Neural progenitor cell (in vitro differentiated cells): ENCODE measurements around the gene FRRS1. TPM values are rescaled to one million over a fixed set of nuclear protein-coding genes. Genes with fewer than 3 reads are reported as not detected.
A peak's percentile ranks its signal among the peaks of the same experiment; 100 is the strongest.

Source experiments
- DNase-seq: peaks from one replicate; pipeline ENCODE4 v3.0.0-alpha.2; 2016; ENCODE audit warnings: low spot score
- H2AFZ ChIP-seq: fragments of 200-600 bp; sonication (generic); replicated peaks from 2 replicates; pipeline ENCODE4 v1.6.1; 2016; ENCODE audit warnings: antibody characterized with exemption
- H3F3A ChIP-seq: fragments of 200-600 bp; sonication (generic); 2 replicates; pipeline ENCODE4 v1.6.1; 2016; ENCODE audit warnings: antibody characterized with exemption, low read depth
- H3K27ac ChIP-seq: fragments of 200-600 bp; sonication (generic); 2 replicates; pipeline ENCODE4 v1.5.1; 2016; ENCODE audit warnings: mild to moderate bottlenecking
- H3K27me3 ChIP-seq: fragments of 200-600 bp; sonication (generic); 2 replicates; pipeline ENCODE4 v1.6.1; 2016; ENCODE audit warnings: mild to moderate bottlenecking, moderate library complexity
- H3K36me3 ChIP-seq: fragments of 200-600 bp; sonication (generic); 2 replicates; pipeline ENCODE4 v1.5.1; 2016
- H3K4me1 ChIP-seq: fragments of 200-600 bp; sonication (generic); 2 replicates; pipeline ENCODE4 v1.6.1; 2016; ENCODE audit warnings: mixed run types
- H3K4me2 ChIP-seq: fragments of 200-600 bp; sonication (generic); 2 replicates; pipeline ENCODE4 v1.6.1; 2016
- H3K4me3 ChIP-seq: fragments of 200-600 bp; sonication (generic); 2 replicates; pipeline ENCODE4 v1.5.1; 2016
- H3K79me2 ChIP-seq: fragments of 200-600 bp; sonication (generic); 2 replicates; pipeline ENCODE4 v1.6.1; 2016; ENCODE audit warnings: low read depth
- H3K9ac ChIP-seq: fragments of 200-600 bp; sonication (generic); 2 replicates; pipeline ENCODE4 v1.6.1; 2016
- H3K9me3 ChIP-seq: fragments of 200-600 bp; sonication (generic); 2 replicates; pipeline ENCODE4 v1.5.1; 2016; ENCODE audit warnings: low read depth
- H4K20me1 ChIP-seq: fragments of 200-600 bp; sonication (generic); 2 replicates; pipeline ENCODE4 v1.6.1; 2016; ENCODE audit warnings: low read depth
- H3K27ac Mint-ChIP-seq: 3 replicates; pipeline ENCODE4 v1.8.0; 2021; ENCODE audit warnings: mixed read lengths
- H3K27me3 Mint-ChIP-seq: 2 replicates; pipeline ENCODE4 v1.8.0; 2022; ENCODE audit warnings: low read depth, mild to moderate bottlenecking, inconsistent platforms, moderate library complexity, mixed read lengths; ENCODE audit not compliant: insufficient read depth
- H3K36me3 Mint-ChIP-seq: 3 replicates; pipeline ENCODE4 v1.8.0; 2021; ENCODE audit warnings: mixed read lengths
- H3K4me1 Mint-ChIP-seq: 3 replicates; pipeline ENCODE4 v1.8.0; 2021; ENCODE audit warnings: mixed read lengths
- H3K4me3 Mint-ChIP-seq: 3 replicates; pipeline ENCODE4 v1.8.0; 2021; ENCODE audit warnings: mild to moderate bottlenecking, moderate library complexity, mixed read lengths
- H3K9me3 Mint-ChIP-seq: 3 replicates; pipeline ENCODE4 v1.8.0; 2020; ENCODE audit warnings: mixed read lengths
- CTCF ChIP-seq: fragments of 200-600 bp; sonication (generic); IDR thresholded peaks from 2 replicates; pipeline ENCODE4 v1.5.1; 2017; ENCODE audit warnings: antibody characterized with exemption, mild to moderate bottlenecking
- EZH2 ChIP-seq: fragments of 200-600 bp; sonication (generic); IDR thresholded peaks from 2 replicates; pipeline ENCODE4 v1.6.1; 2017; ENCODE audit warnings: antibody characterized with exemption, mild to moderate bottlenecking, moderate library complexity
- EZH2phosphoT487 ChIP-seq: fragments of 200-600 bp; sonication (generic); IDR thresholded peaks from 2 replicates; pipeline ENCODE4 v1.6.1; 2017; ENCODE audit warnings: antibody characterized with exemption
- total RNA-seq: library from RNA; depleted of rRNA; stranded (reverse); fragments of >200 nt; gene quantifications from 2 replicates; pipeline ENCODE4 v1.2.3, GENCODE V29; 2015; ENCODE audit warnings: low replicate concordance

The FRRS1 gene
- total RNA-seq, 1 donor from 2014 or later, result 5.1 TPM

DNA sequence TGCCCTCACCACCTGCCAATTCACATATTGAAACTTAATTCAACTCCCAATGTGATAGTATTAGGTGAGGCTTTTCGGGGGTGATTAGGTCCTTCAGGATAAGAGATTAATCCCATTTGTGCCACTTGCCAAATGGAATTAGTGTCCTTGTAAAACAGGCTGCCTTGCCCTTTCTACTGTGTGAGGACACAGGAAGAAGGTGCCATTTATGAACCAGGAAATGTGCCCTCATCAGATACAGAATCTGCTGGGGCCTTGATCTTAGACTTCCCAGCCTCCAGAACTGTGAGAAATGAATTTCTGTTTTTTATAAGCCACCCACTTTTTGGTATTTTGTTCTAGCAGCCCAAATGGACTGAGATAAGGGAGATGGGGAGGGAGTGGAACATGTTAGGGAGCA, 44.6 kb upstream of the FRRS1 start:
- no peak overlapping the region for H3K27ac ChIP-seq
- no peak overlapping the region for H3K4me3 Mint-ChIP-seq
- peaks cover 5% of the 10 kb centered on the region for H3F3A ChIP-seq
- peak overlapping the region; percentile 4 for H3K27ac Mint-ChIP-seq
- no peaks in the 10 kb centered on the region for H4K20me1 ChIP-seq
- H2AFZ ChIP-seq, result no peak overlapping the region
- TF ChIP-seq CTCF, result no peak
- no peak for TF ChIP-seq EZH2
- TF ChIP-seq EZH2phosphoT487, result no peak
- no peaks in the 10 kb centered on the region for H3K9me3 Mint-ChIP-seq
- H3K4me1 ChIP-seq, result peaks cover 8% of the 10 kb centered on the region
- no peak overlapping the region for H3K4me3 ChIP-seq
- no peaks in the 10 kb centered on the region for H3K79me2 ChIP-seq
- H3K9ac ChIP-seq, result no peak overlapping the region
- no peak overlapping the region for H3K4me2 ChIP-seq
- H3K36me3 Mint-ChIP-seq, result no peaks in the 10 kb centered on the region
- H3K27me3 Mint-ChIP-seq, result no peaks in the 10 kb centered on the region
- no peak for DNase-seq
- no peaks in the 10 kb centered on the region for H3K27me3 ChIP-seq
- H3K4me1 Mint-ChIP-seq, result peaks cover 9% of the 10 kb centered on the region
- H3K9me3 ChIP-seq, result no peaks in the 10 kb centered on the region
- H3K36me3 ChIP-seq, result no peaks in the 10 kb centered on the region

- Histone ChIP-seq H3K9me3 (no peaks in the 10 kb centered on the region), H3F3A (no peaks in the 10 kb centered on the region), H3K36me3 (no peaks in the 10 kb centered on the region), H3K4me3 (no peak overlapping the region), H3K4me1 (no peaks in the 10 kb centered on the region), H3K4me2 (no peak overlapping the region), H3K27me3 (no peaks in the 10 kb centered on the region), H2AFZ (peak overlapping the region; percentile 95), H3K79me2 (no peaks in the 10 kb centered on the region), H4K20me1 (no peaks in the 10 kb centered on the region), H3K9ac (no peak overlapping the region), H3K27ac (no peak overlapping the region)
- Mint-ChIP-seq H3K36me3 (no peaks in the 10 kb centered on the region), H3K27ac (peak overlapping the region; percentile 30), H3K9me3 (no peaks in the 10 kb centered on the region), H3K4me1 (peaks cover 9% of the 10 kb centered on the region), H3K4me3 (no peak overlapping the region), H3K27me3 (no peaks in the 10 kb centered on the region)
- TF ChIP-seq EZH2phosphoT487, result no peak
- TF ChIP-seq CTCF, result peak; percentile 80
- peak; percentile 87 for DNase-seq
Measured at GRCh38 chr1:99808391-99809115, 42.1 kb upstream of the FRRS1 start.

- no peak overlapping the region for H3K4me2 ChIP-seq
- TF ChIP-seq EZH2, result no peak
- no peak for TF ChIP-seq CTCF
- no peak for TF ChIP-seq EZH2phosphoT487
- H3K27me3 Mint-ChIP-seq, result no peaks in the 10 kb centered on the region
Measured at GRCh38 chr1:99806882-99807281, 40.4 kb upstream of the FRRS1 start.

More at GRCh38 chr1:99806882-99807281, 40.4 kb upstream of the FRRS1 start:
- Mint-ChIP-seq H3K27ac (no peak overlapping the region), H3K9me3 (no peaks in the 10 kb centered on the region), H3K4me1 (peaks cover 9% of the 10 kb centered on the region), H3K4me3 (no peak overlapping the region), H3K36me3 (no peaks in the 10 kb centered on the region)
- Histone ChIP-seq H2AFZ (no peak overlapping the region), H3K4me3 (no peak overlapping the region), H4K20me1 (no peaks in the 10 kb centered on the region), H3K9ac (no peak overlapping the region), H3F3A (no peaks in the 10 kb centered on the region), H3K4me1 (no peaks in the 10 kb centered on the region), H3K27me3 (no peaks in the 10 kb centered on the region), H3K36me3 (no peaks in the 10 kb centered on the region), H3K79me2 (no peaks in the 10 kb centered on the region), H3K27ac (no peak overlapping the region), H3K9me3 (no peaks in the 10 kb centered on the region)
- no peak for DNase-seq
